GM12892 (cell line): Measurements from ENCODE around the gene SART1.

ENCODE experiments used
- DNase-seq: peaks from one replicate; pipeline ENCODE4 v3.0.0; 2011; ENCODE audit not compliant: insufficient read length
- FAIRE-seq: peaks from 2 replicates; lab custom pipeline; 2011; peaks lifted over from hg19 to GRCh38; lab: Jason Lieb, UNC
- POLR2A ChIP-seq: IDR thresholded peaks from 2 replicates; pipeline ENCODE4 v1.6.1; 2011; ENCODE audit warnings: low read depth, low read length, control low read depth
- POLR2AphosphoS5 ChIP-seq: IDR thresholded peaks from 2 replicates; pipeline ENCODE4 v1.6.1; 2011; ENCODE audit warnings: low read depth, low read length, control low read depth
- TAF1 ChIP-seq: IDR thresholded peaks from 2 replicates; pipeline ENCODE4 v1.6.1; 2011; ENCODE audit warnings: low read depth, mild to moderate bottlenecking, control low read depth, low read length, borderline replicate concordance

SART1 gene

DNA sequence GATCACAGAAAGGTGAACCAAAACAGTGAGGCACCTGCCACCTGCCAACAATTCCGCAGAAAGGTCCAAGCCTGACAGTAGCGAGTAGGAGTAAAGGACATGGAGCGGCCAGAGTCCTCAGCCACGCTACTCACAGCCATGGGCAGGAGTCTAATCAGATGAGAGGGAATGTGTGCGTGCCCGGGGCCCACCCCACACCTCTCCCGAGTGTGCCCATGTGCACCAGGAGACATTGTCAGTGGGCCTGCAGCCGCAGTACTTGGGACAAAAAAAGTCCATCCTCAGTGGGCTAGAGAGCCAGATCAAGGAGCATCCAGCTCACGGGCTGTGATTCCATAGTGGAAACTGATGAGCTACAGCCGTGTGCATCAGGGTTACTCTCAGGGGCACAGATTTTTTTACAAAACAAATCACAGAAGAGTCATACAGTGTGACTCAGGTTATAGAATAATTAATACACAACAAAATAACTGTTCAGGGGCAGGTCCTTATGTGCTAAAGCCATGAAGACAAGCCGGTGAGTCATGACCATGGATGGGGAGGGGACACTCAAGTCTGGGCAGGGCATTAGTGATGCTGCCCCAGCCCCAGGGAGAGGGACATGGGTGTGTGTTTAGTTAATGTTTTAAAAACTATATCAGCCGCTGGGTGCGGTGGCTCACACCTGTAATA, 12.0 kb downstream of the SART1 start:
- TF ChIP-seq POLR2AphosphoS5 (no peak; the same call in 1 of the 2 replicates), POLR2A (no peak), TAF1 (no peak)
- DNase-seq (no peak), FAIRE-seq (no peak)

- FAIRE-seq (no peak), DNase-seq (no peak)
- TF ChIP-seq TAF1 (no peak), POLR2A (no peak), POLR2AphosphoS5 (peak; percentile 17; the same call in 1 of the 2 replicates)
These were observed 14.2 kb downstream of the SART1 start for GRCh38 chr11:65975771-65976170.

- TF ChIP-seq POLR2A (peak; percentile 11; the same call in 1 of the 2 replicates), POLR2AphosphoS5 (no peak; the same call in none of the 2 replicates), TAF1 (no peak)
- FAIRE-seq (no peak), DNase-seq (no peak)
These were observed 15.0 kb downstream of the SART1 start for GRCh38 chr11:65976216-65977176.

- TF ChIP-seq TAF1 (no peak), POLR2A (peak; percentile 15; the same call in 1 of the 2 replicates), POLR2AphosphoS5 (0 out of 2 replicates have a peak, but pooled peaks have one; percentile 4)
- DNase-seq (no peak), FAIRE-seq (no peak)
These were observed 16.3 kb downstream of the SART1 start for GRCh38 chr11:65977621-65978390.

- DNase-seq (no peak), FAIRE-seq (no peak)
- no peak for TF ChIP-seq TAF1
- no peak for TF ChIP-seq POLR2A
- no peak for TF ChIP-seq POLR2AphosphoS5
These were observed 17.1 kb downstream of the SART1 start for GRCh38 chr11:65978391-65979238.

- DNase-seq (no peak), FAIRE-seq (no peak)
- no peak; the same call in 1 of the 2 replicates for TF ChIP-seq POLR2AphosphoS5
- no peak for TF ChIP-seq POLR2A
- no peak for TF ChIP-seq TAF1
These were observed 17.8 kb downstream of the SART1 start for GRCh38 chr11:65979261-65979759.

DNA sequence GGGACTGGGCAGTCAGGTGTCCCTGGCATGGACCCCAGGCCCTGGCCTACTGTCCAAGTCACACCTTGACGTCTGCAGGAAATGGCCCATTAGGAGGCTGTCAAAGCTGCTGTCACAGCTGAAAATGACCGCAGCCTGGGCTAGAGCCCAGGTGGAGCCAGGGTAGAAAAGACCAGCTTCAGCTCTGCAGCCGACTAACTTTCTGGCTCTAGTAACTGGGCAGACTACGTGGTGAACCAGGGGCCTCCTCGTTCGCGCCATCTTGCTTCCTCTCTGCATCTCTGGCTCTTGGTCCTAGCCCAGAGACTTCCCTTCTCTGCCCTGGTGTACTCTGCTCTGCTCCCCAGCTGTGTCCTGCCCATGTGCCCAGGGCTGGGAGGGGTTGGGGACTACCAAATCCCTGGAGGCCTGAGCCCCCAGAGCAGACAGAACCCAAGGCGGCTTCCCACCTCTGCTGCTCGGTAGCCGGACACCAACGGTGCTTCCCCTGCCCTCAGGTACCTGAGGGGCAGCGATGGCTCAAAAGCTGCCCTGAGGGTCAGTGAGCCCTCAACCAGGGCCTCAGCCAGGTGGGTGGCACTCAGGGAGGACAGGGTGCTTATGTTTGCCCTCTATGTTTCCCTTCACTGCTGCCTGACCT, 19.7 kb downstream of the SART1 start:
- FAIRE-seq (peak; percentile 27), DNase-seq (no peak)
- TF ChIP-seq POLR2AphosphoS5 (peak; percentile 30; the same call in 1 of the 2 replicates), POLR2A (no peak), TAF1 (no peak)

- DNase-seq (no peak), FAIRE-seq (no peak)
- TF ChIP-seq POLR2AphosphoS5 (0 out of 2 replicates have a peak, but pooled peaks have one; percentile 12), POLR2A (no peak)
These were observed 20.7 kb downstream of the SART1 start for GRCh38 chr11:65981972-65982823.

DNA sequence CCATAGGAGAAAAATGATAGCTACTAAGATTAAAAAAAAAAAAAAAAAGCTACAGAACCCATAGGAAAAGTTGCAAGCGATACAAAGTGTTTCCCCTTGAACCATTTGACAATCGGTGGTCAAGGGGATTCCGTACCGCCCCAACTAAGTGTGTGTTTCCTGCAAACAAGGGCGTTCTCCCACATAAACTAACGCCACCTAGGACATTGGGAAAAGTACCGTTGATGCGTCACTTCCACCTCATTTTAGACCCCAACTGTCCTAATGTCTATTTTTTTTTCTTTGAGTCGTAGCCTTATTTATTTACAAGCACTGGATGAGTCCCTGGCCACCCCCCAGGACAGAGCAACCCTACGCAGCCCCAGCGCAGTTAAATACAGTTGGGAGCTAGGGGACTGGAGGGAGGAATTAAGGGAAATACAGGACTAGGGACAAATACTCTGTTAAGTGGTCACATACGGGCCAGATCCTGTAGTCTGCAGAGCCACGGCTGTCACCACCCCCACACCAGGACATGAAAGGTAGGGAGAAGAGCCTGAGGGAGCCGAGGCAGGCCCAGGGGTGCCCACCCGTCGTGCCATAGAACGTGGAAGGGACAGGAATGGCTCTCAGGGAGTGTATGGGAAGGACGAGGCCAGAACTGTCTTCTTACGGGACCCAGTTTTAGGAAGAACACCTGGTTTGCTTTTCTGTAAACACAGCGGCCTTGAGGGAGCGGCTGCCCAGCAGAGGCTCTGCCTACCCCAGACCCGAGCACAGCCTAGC, 21.5 kb downstream of the SART1 start:
- TF ChIP-seq TAF1: no peak
- no peak for TF ChIP-seq POLR2A
- no peak for TF ChIP-seq POLR2AphosphoS5
- no peak for DNase-seq
- FAIRE-seq: no peak
